Inferior parietal cortex (tissue), 1 donor: ENCODE measurements around the gene TLCD2.
"Not testable (repeated sequence)": the region's sequence is repeated elsewhere in the genome, so short reads cannot be mapped to it uniquely, and the experiment has no call there.

ENCODE experiments used
- DNase-seq: peaks from one replicate; pipeline ENCODE4 v3.0.0-alpha.2; 2016; ENCODE audit errors: extremely low spot score

The TLCD2 gene

GRCh38 chr17:1718362-1719165 is 8.4 kb upstream of the TLCD2 start:
- DNase-seq = no peak

DNA sequence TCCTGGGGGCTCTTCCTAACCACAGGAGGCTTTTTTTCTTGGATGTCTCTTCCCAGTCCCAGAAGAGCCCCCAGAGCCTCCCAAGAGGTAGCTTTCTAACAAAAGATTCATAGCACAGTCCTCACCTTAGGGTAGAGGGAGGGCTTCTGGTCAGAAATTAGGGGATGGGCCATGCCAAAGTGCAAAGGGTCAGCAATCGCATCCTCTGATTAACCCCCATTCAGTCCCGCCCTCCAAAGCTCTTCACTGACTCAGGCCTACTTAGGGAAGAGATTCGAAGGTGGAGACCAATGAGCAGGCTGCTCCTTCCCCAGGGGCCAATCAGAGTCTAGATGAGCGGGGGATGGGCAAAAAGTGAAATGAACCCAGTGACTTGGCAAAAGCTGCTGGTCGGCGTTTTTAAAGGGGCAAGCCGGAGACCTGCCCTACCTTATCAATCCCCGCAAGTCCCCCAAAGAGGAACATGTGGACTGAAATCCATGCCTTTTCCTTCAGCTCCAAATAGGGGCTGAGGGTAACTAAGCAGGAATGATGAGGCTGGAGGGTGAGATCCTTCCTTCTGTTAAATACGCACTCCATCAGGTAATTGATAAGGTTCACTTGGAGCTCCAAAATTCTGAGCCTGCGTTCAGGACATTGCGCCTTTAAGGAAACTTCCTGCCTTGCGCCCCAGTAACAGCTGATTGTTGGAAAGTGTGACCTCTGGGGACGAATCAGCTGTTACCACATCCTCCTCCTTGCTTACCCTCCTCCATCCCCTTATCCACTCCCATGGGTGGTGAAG is 6.9 kb upstream of the TLCD2 start:
- peak; percentile 97 for DNase-seq

DNA sequence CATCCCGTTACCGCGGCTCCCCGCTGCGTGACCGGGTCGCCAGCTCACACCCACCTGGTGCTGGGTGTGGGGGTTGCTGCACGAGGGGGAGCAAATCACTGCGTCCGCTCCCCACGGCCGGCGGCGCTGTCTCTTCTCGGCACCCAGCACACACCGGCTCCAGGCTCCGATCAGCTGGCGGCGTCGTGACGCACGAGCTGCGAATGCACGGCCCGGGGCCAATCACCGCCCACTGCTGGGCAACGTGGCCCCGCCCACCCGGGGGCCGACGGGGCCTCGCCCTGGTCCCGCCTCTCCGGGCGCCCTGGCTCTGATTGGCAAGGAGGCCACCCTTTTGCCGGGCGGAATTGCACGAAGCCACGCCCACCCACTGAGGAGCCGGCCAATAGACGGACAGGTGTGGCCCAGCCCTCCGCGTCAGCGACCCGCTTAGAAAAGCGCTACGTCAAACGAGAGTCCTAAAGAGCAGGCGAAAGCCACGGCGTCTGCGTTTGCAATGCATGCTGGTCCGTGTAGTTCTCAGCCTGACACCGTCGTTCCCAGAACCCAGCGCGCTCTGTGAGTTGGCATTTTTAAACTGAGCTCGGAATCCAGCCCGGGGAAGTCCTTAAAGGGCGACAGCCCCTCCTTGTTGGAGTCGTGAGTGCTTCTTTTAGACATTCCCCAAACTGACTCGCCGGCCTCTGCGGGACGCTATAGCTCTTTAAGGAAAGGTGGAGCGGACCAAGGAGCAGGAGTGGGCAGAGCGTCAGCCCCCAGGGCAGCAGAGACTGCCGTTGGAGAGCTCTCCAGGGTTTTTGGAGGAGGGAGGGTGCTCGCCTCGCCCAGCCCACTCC is 6.1 kb upstream of the TLCD2 start:
- peak; percentile 100 for DNase-seq

GRCh38 chr17:1715803-1716075 is 5.6 kb upstream of the TLCD2 start:
- no peak for DNase-seq

DNA sequence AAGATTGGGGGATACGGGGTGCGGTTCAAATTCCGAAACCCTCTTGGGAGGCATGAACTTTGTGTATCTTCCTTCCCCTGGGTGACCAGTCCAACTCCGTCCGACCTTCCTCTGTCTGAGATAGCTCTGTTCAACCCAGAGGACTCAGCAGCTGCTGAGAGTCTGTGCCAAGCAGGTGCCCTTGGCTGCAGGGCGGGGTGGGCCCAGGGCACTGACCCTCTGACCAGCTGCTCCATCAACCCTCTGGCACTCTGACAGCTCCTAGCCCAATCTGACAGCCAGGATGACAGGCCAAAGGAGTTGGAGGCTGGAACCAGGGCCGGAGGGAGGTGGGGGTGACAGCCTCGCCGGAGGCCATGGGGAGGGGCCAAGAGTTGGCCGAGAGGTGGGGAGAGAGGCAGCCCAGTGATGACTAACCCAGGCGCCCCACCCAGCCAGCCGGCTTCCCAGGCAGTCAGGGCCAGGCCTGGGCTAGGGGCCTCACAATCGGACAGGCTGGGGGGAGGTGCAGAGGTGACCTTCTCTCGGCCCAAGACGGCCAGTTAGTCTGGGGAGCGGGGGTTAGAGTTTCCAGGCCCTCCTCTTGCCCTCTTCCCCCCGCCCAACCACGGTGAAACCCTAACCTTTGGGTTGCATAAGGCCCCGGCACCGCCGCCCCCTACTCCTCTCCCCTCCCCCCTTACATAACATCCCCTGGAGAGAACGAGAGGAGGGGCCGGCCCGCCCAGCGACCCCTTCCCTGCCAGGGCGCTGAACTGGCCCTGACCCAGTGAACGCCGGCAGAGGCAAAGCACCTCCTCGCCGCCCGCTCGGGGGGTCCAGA is 5.0 kb upstream of the TLCD2 start:
- DNase-seq = no peak

DNA sequence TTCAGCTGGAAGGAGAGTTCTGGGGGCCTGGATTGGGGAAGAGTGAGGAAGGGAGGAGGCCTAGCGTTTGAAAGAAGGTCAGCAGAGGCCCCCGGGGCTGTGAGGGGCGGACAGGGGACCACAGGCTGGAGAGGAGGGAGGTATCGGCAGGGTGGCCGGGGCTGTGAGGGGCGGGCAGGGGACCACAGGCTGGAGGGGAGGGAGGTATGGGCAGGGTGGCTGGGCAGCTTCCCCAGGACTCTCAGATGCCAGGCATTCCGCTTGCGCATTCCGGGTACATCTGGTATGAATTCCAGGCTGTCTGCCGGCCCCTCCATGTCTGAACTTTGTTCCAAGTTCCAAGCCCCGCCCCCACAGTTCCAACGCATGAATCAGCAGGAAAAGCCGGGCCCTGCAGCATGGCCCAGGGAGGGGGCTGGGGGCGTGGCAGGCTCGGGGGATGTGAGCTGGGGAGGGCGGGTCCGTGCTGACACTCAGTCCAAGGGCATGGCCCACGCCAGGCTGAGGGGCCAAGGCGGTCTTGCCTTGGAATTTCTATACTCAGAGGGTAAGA is 4.3 kb upstream of the TLCD2 start:
- DNase-seq = no peak

GRCh38 chr17:1713878-1714426 is 3.8 kb upstream of the TLCD2 start:
- DNase-seq = no peak

- no peak for DNase-seq
Observed at GRCh38 chr17:1713160-1713877, 3.1 kb upstream of the TLCD2 start.

DNA sequence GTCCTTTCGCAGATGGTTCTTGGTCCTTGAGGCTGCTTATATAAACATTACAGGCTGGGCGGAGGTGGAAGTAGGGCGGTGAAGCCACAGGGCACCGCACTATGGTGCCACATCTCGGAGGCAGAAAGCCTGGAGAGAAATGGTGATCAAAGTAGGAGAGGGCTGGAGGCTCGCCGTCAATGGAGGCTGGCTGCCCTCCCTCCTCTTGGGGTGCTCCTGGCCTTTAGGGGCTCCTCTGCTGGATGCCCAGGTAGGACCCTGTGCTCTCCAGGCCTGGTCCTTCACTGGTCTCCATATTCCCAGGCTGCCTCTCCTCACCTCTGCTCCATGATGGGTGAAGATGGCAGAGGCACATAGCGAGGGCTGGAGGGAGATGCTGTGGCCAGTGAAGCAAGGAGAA is 2.1 kb upstream of the TLCD2 start:
- no peak for DNase-seq

DNA sequence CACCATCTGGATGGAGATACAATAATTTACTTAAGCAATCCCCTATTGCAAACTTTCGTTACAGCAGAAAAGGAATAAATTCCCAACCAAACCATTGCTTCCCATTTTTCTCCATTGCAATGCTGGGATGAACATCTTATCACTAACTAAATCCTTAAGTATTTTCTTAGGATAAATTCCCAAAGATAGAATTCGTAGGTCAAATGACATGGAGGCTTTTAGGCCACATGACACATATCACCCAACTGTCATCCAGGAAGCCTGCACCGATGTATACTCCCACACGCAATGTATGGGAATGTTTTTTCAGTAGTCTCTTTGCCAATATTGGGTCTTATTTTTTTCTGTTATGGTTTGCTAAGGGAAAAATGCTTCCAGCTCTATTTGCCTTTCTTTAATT is 1.6 kb upstream of the TLCD2 start:
- no peak for DNase-seq

DNA sequence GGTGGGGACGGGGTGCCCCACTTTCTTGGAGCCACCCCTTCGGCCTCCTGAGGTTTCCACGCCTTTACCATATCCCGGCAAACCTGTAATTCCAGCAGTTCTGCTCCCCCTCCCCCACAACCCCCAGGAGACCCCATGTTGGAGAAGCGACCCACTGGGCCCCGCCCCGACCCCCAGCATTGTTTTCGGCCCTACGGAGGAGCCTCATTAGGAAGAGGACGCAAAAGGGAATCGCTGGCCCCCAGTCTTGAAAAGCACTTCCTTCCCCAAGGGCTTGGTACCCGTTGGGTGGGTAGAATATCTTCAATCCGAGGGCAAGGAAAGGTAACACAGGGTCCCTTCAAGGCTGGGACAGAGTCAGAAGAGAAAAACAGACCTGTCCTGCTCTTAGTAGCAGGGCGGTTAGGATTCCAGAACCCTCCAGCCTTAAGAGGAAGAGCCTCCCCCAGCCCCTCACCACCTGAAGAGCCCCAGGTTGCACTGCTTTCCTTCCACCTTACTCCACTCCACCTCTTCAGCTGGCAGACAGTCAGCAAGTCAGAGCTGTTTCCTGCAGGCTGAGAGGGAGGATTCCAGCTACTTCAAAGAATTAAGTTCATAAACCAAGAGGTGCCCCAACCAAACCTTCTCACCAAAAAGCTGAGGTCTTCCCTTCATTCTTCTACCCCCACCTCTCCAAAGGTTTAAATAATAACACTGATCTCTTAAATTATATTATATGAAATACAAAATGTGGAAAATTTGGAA is 803 bp upstream of the TLCD2 start:
- no peak for DNase-seq

DNA sequence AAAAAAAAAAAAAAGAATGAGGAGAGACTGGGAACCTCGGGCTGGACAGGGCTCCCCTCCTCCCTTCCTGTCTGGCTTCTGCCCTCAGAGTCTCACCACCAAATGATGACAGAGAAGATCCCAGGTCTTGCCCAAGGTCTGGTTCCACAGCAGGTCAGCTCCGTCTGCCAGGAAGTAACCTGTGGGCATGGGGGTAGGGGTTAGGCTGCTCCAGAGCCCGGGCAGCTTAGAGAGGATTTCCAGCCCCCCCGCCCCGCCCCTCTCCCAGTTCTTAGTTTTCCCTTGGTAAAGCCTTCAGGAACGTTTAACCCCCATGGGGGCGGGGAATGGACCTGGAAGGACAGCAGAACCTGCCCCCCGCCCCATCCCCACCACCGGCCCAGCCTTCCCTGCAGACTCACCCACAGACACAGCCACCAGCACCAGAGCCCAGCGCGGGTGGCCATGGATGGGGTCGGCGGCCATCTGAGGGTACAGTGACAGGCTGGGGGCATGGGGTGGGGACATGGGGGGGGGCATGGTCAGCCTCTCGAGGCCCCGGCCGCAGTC is 700 bp downstream of the TLCD2 start:
- DNase-seq = no peak

GRCh38 chr17:1708791-1709346 is 1.3 kb downstream of the TLCD2 start:
- DNase-seq = not testable (repeated sequence)

DNA sequence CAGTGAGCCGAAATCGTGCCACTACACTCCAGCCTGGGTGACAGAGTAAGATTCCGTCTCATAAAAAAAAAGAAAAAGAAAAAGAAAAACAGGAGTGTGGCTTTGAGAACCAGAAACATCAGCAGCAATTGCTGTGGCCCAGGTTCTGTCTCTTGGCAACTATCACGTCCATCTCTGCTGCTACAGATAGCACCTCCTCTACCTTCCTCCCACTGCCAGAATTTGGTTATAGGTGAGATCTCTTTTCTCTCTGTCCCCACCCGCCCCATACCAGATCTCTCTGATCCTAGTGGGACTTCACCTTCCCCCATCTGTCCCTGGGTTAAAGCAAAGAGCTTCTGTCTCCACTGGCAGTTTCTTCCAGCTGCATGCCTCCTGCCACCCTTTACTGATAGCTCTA is 3.1 kb downstream of the TLCD2 start:
- no peak for DNase-seq

DNA sequence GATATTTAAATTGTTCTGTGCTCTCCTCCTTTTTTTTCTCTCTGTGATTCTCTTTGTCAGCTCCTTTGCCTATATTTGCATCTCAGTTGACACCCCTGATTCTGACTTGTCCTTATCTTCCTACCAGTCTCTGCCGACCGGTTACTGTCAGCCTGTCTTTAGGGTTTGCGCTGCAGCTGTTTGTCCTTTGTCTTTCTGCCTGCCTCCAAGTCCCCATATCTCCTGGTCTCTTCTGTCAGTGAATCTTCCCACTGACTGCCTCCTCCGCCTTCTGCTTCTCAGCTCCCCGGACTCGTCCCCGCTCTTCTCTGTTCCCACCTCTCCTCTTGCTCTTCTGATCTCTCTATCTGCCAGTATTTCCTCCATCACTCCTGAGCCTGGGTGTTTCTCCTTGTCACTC is 5.2 kb downstream of the TLCD2 start:
- no peak for DNase-seq

GRCh38 chr17:1703063-1703462 is 7.1 kb downstream of the TLCD2 start:
- no peak for DNase-seq

GRCh38 chr17:1699891-1700290 is 10.3 kb downstream of the TLCD2 start:
- DNase-seq = not testable (repeated sequence)

DNA sequence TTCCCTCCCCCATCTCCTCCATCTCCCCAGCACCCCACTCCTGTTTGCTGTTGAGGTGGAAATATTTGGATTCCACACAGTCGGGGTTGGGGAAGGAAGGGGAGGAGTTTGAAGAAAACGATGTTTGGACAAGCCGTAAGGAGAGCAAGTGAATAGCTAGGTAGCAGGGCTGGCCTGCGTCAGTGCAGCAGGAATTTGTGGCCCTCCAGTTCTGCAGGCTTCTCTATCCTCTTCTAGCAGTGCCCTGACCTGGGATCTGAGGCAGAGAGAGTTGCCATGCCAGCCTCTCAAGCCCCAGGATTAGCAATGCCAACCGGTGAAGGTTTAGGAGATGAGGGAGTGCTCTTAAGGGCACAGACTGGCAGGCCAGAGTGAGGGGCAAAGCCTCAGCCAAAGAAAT is 12.5 kb downstream of the TLCD2 start:
- no peak for DNase-seq

- DNase-seq = no peak
Observed at GRCh38 chr17:1695365-1695764, 14.8 kb downstream of the TLCD2 start.
